Mammary epithelial cell (primary cell): Measurements from ENCODE around the gene FHDC1.

Source experiments
- EZH2 ChIP-seq: IDR thresholded peaks from 2 replicates; pipeline ENCODE4 v1.6.1; 2012; ENCODE audit warnings: low read length, inconsistent platforms, borderline replicate concordance
- TF ChIP-seq, protein P1 (sequence below), 2 donors: IDR thresholded peaks in 1 of 2; conservative IDR thresholded peaks in 1 of 2; 2 replicates each; pipeline ENCODE4 v1.5.1; 2011 to 2012; ENCODE audit warnings: inconsistent platforms in 2 of 2, low read length in 2 of 2, mild to moderate bottlenecking in 2 of 2, control low read depth in 1 of 2, low read depth in 1 of 2; ENCODE audit not compliant: insufficient read depth in 1 of 2; ENCODE audit errors: extremely low read depth in 1 of 2

- TF ChIP-seq, protein P1, sequence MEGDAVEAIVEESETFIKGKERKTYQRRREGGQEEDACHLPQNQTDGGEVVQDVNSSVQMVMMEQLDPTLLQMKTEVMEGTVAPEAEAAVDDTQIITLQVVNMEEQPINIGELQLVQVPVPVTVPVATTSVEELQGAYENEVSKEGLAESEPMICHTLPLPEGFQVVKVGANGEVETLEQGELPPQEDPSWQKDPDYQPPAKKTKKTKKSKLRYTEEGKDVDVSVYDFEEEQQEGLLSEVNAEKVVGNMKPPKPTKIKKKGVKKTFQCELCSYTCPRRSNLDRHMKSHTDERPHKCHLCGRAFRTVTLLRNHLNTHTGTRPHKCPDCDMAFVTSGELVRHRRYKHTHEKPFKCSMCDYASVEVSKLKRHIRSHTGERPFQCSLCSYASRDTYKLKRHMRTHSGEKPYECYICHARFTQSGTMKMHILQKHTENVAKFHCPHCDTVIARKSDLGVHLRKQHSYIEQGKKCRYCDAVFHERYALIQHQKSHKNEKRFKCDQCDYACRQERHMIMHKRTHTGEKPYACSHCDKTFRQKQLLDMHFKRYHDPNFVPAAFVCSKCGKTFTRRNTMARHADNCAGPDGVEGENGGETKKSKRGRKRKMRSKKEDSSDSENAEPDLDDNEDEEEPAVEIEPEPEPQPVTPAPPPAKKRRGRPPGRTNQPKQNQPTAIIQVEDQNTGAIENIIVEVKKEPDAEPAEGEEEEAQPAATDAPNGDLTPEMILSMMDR (conservative IDR thresholded peaks at IDR 0.05 in 1 of 2, IDR thresholded peaks at IDR 0.05 in 1 of 2; ENCODE audit: extremely low read depth in 1 of 2, insufficient read depth in 1 of 2, low read depth in 1 of 2, low read length in 2 of 2) = no peak
- TF ChIP-seq EZH2 = no peak
Observed at GRCh38 chr4:152928286-152928685, 7.8 kb upstream of the FHDC1 start.
